ENCODE results near the gene KAZN. TPM values are rescaled to one million over a fixed set of nuclear protein-coding genes. Genes with fewer than 3 reads are reported as not detected.

KAZN gene
- polyA plus RNA-seq, 1 donor (not counting 4 experiments of a cell fraction or from before 2014, with no cell fraction given), result 5.9 TPM

- no peaks in the 10 kb centered on the region for H3K9me1 ChIP-seq (ENCODE audit: control insufficient read depth, extremely low read depth, insufficient read depth, low read length)
- H3K4me1 ChIP-seq (ENCODE audit: control insufficient read depth, extremely low read depth, insufficient read depth, low read length), result peaks cover 34% of the 10 kb centered on the region
- TF ChIP-seq, protein P1, sequence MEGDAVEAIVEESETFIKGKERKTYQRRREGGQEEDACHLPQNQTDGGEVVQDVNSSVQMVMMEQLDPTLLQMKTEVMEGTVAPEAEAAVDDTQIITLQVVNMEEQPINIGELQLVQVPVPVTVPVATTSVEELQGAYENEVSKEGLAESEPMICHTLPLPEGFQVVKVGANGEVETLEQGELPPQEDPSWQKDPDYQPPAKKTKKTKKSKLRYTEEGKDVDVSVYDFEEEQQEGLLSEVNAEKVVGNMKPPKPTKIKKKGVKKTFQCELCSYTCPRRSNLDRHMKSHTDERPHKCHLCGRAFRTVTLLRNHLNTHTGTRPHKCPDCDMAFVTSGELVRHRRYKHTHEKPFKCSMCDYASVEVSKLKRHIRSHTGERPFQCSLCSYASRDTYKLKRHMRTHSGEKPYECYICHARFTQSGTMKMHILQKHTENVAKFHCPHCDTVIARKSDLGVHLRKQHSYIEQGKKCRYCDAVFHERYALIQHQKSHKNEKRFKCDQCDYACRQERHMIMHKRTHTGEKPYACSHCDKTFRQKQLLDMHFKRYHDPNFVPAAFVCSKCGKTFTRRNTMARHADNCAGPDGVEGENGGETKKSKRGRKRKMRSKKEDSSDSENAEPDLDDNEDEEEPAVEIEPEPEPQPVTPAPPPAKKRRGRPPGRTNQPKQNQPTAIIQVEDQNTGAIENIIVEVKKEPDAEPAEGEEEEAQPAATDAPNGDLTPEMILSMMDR (optimal IDR thresholded peaks at IDR 0.05 in 1 of 3, IDR thresholded peaks at IDR 0.05 in 1 of 3, conservative IDR thresholded peaks at IDR 0.05 in 1 of 3; ENCODE audit: extremely low read depth in 1 of 3, insufficient read depth in 2 of 3, low read length in 3 of 3), result no peak
- TF ChIP-seq EZH2 (IDR thresholded peaks at IDR 0.05; ENCODE audit: low read length), result no peak
- no peaks in the 10 kb centered on the region for H4K20me1 ChIP-seq (ENCODE audit: control insufficient read depth, extremely low read depth, insufficient read depth, low read length)
- no peak overlapping the region for H3K27ac ChIP-seq (ENCODE audit: control insufficient read depth, insufficient read depth, low read length)
- no peaks in the 10 kb centered on the region for H3K9me3 ChIP-seq (ENCODE audit: control insufficient read depth, low read depth, low read length)
- H3K36me3 ChIP-seq (ENCODE audit: control insufficient read depth in 2 of 2, extremely low read depth in 1 of 2, insufficient read depth in 2 of 2, low read length in 2 of 2), result no peaks in the 10 kb centered on the region
- H3K79me2 ChIP-seq (ENCODE audit: control insufficient read depth, insufficient read depth, low read length), result no peaks in the 10 kb centered on the region
- H3K4me2 ChIP-seq (ENCODE audit: control insufficient read depth, extremely low read depth, insufficient read depth, low read depth, low read length), result no peak overlapping the region
- dilution Hi-C loops (cut with MboI; ENCODE audit: extremely low pct_ligation_motif_present, low sequenced_read_pairs), result no loop called here
- FAIRE-seq, result peak; percentile 17
- H2AFZ ChIP-seq (ENCODE audit: control insufficient read depth, low read length), result no peak overlapping the region
- no peak for DNase-seq (ENCODE audit: low read depth, low spot score)
- no peaks in the 10 kb centered on the region for H3K27me3 ChIP-seq (ENCODE audit: control insufficient read depth, extremely low read depth, insufficient read depth, low read length)
- no peak overlapping the region for H3K4me3 ChIP-seq (ENCODE audit: control insufficient read depth in 2 of 3, extremely low read depth in 1 of 3, insufficient read depth in 2 of 3, low read depth in 1 of 3, low read length in 3 of 3)
- H3K9ac ChIP-seq (ENCODE audit: control insufficient read depth, extremely low read depth, insufficient read depth, low read length), result no peak overlapping the region
Observed at GRCh38 chr1:14737561-14738094, 139.1 kb downstream of the KAZN start.

GRCh38 chr1:14738235-14738634 lies 139.8 kb downstream of the KAZN start:
- H3K4me3 ChIP-seq (ENCODE audit: control insufficient read depth in 2 of 3, extremely low read depth in 1 of 3, insufficient read depth in 2 of 3, low read depth in 1 of 3, low read length in 3 of 3), result no peak overlapping the region
- dilution Hi-C loops (cut with MboI; ENCODE audit: extremely low pct_ligation_motif_present, low sequenced_read_pairs), result no loop called here
- H3K36me3 ChIP-seq (ENCODE audit: control insufficient read depth in 2 of 2, extremely low read depth in 1 of 2, insufficient read depth in 2 of 2, low read length in 2 of 2), result no peaks in the 10 kb centered on the region
- TF ChIP-seq EZH2 (IDR thresholded peaks at IDR 0.05; ENCODE audit: low read length), result no peak
- TF ChIP-seq, protein P1 (optimal IDR thresholded peaks at IDR 0.05 in 1 of 3, IDR thresholded peaks at IDR 0.05 in 1 of 3, conservative IDR thresholded peaks at IDR 0.05 in 1 of 3; ENCODE audit: extremely low read depth in 1 of 3, insufficient read depth in 2 of 3, low read length in 3 of 3), result no peak
- H3K27me3 ChIP-seq (ENCODE audit: control insufficient read depth, extremely low read depth, insufficient read depth, low read length), result no peaks in the 10 kb centered on the region
- H3K4me1 ChIP-seq (ENCODE audit: control insufficient read depth, extremely low read depth, insufficient read depth, low read length), result peaks cover 33% of the 10 kb centered on the region
- no peaks in the 10 kb centered on the region for H3K79me2 ChIP-seq (ENCODE audit: control insufficient read depth, insufficient read depth, low read length)
- no peak overlapping the region for H3K27ac ChIP-seq (ENCODE audit: control insufficient read depth, insufficient read depth, low read length)
- H3K9me1 ChIP-seq (ENCODE audit: control insufficient read depth, extremely low read depth, insufficient read depth, low read length), result no peaks in the 10 kb centered on the region
- DNase-seq (ENCODE audit: low read depth, low spot score), result no peak
- no peak overlapping the region for H2AFZ ChIP-seq (ENCODE audit: control insufficient read depth, low read length)
- no peak overlapping the region for H3K9ac ChIP-seq (ENCODE audit: control insufficient read depth, extremely low read depth, insufficient read depth, low read length)
- H3K9me3 ChIP-seq (ENCODE audit: control insufficient read depth, low read depth, low read length), result no peaks in the 10 kb centered on the region
- FAIRE-seq, result peak; percentile 55
- H4K20me1 ChIP-seq (ENCODE audit: control insufficient read depth, extremely low read depth, insufficient read depth, low read length), result no peaks in the 10 kb centered on the region
- no peak overlapping the region for H3K4me2 ChIP-seq (ENCODE audit: control insufficient read depth, extremely low read depth, insufficient read depth, low read depth, low read length)
